Esophagus squamous epithelium (tissue), 5 donors: ENCODE results near the gene TBX5. TPM values are rescaled to one million over a fixed set of nuclear protein-coding genes. Genes with fewer than 3 reads are reported as not detected.

Experiments used
- DNase-seq: peaks from one replicate; lab custom pipeline; 2025; lab: John Stamatoyannopoulos, UW
- H3K27ac ChIP-seq, 4 donors: fragments of 200-600 bp; sonication (generic); one replicate each; pipeline ENCODE4 v1.5.1; 2016 to 2019; ENCODE audit warnings: mild to moderate bottlenecking in 1 of 4
- H3K27me3 ChIP-seq, 4 donors: fragments of 200-600 bp; sonication (generic); 1 replicate in 3 of 4; 2 replicates in 1 of 4; pipeline versions ENCODE4 v1.5.1 to v1.6.0; 2017 to 2021; ENCODE audit warnings: antibody characterized with exemption in 1 of 4
- H3K36me3 ChIP-seq, 3 donors: fragments of 200-600 bp; sonication (generic); one replicate each; pipeline ENCODE4 v1.5.1; 2016 to 2019
- H3K4me1 ChIP-seq, 3 donors: fragments of 200-600 bp; sonication (generic); one replicate each; pipeline ENCODE4 v1.5.1; 2017 to 2019
- H3K4me3 ChIP-seq, 4 donors: fragments of 200-600 bp; sonication (generic); 1 replicate in 3 of 4; 2 replicates in 1 of 4; pipeline ENCODE4 v1.5.1; 2016 to 2019; ENCODE audit warnings: mild to moderate bottlenecking in 2 of 4, moderate library complexity in 1 of 4
- H3K9me3 ChIP-seq, 3 donors: fragments of 200-600 bp; sonication (generic); one replicate each; pipeline ENCODE4 v1.5.1; 2016 to 2019
- POLR2A ChIP-seq, 4 donors: fragments of 450-650 bp; IDR thresholded peaks; one replicate each; pipeline ENCODE4 v1.6.1; 2017; ENCODE audit warnings: antibody characterized with exemption in 4 of 4, mild to moderate bottlenecking in 4 of 4, moderate library complexity in 3 of 4
- WGBS, 2 donors: methylation state at CpG; one replicate each; pipeline ENCODE4 v1.1.5; 2018; 5-methylcytosine and 5-hydroxymethylcytosine counted together
- intact Hi-C: fragments of 100-400 bp; cut with DNase I; formaldehyde crosslinking; loops from one replicate; pipeline ENCODE4 v1.15.0; 2022
- total RNA-seq, 4 donors: library from RNA; depleted of rRNA; stranded (reverse); fragments of >200 nt; gene quantifications; one replicate each; pipeline ENCODE4 v1.1.0, GENCODE V29; 2016
- TF ChIP-seq, protein P1 (sequence below), 6 experiments: fragments of 450-650 bp in 4 of 6; fragments of 200-600 bp in 2 of 6; sonication (generic) in 2 of 6; IDR thresholded peaks; one replicate each; pipeline ENCODE4 v1.5.1; 2016 to 2019; ENCODE audit warnings: antibody characterized with exemption in 6 of 6, mild to moderate bottlenecking in 4 of 6, moderate library complexity in 4 of 6
- donor health status: DM: yes; HTN: yes; CAD: no.

TBX5 gene
- total RNA-seq, 4 donors from 2014 or later, result 0.38 to 2.9 (median 1.5) TPM

DNA sequence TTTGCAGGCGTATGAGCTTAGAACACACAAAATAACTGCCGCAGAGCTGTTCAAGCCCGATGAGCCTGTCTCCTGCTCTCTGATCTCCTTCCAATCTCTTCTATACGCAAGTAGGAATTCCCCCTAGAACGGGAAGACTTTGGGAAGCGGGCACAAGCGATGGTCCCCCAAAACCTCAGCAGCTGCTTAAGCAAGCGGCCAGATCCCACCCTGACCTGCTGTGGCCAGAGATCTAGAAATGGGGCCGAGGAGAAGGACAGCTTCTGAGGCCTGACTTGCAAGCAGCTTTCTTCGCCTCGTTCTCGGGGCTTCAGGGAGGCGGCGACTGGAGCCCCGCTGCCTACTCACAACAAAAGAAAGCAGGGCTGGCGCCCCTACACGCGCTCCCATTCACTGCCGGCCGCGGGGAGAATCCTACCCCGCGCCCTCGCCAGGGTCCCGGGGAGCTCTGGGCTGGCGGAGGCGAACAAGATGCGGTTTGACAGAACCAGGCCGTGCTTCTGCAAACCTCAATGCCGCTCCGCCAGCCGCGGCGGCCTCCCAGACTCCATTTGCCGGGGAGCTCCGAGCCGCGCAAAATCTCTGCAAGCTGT lies 922 bp downstream of the TBX5 start:
- DNase-seq, result no peak
- H3K4me3 ChIP-seq, result peak overlapping the region; percentile 29 to 64 (median 48)
- intact Hi-C loops, result no loop called here
- no peaks in the 10 kb centered on the region for H3K36me3 ChIP-seq
- peak overlapping the region; percentile 59 to 88 (median 78) for H3K27ac ChIP-seq
- TF ChIP-seq, protein P1, sequence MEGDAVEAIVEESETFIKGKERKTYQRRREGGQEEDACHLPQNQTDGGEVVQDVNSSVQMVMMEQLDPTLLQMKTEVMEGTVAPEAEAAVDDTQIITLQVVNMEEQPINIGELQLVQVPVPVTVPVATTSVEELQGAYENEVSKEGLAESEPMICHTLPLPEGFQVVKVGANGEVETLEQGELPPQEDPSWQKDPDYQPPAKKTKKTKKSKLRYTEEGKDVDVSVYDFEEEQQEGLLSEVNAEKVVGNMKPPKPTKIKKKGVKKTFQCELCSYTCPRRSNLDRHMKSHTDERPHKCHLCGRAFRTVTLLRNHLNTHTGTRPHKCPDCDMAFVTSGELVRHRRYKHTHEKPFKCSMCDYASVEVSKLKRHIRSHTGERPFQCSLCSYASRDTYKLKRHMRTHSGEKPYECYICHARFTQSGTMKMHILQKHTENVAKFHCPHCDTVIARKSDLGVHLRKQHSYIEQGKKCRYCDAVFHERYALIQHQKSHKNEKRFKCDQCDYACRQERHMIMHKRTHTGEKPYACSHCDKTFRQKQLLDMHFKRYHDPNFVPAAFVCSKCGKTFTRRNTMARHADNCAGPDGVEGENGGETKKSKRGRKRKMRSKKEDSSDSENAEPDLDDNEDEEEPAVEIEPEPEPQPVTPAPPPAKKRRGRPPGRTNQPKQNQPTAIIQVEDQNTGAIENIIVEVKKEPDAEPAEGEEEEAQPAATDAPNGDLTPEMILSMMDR (IDR thresholded peaks at IDR 0.05), result no peak
- TF ChIP-seq POLR2A (IDR thresholded peaks at IDR 0.05), result no peak
- H3K9me3 ChIP-seq, result no peaks in the 10 kb centered on the region
- peaks cover 0 to 47% (median 0%) of the 10 kb centered on the region in 3 donors for H3K4me1 ChIP-seq
- 0% methylated on average over 3 of the region's 38 CpGs; no CpG with 5 or more reads in 1 of the 2 donors for WGBS, 2 donors
- peaks cover 13 to 100% (median 31%) of the 10 kb centered on the region in 4 donors for H3K27me3 ChIP-seq

DNA sequence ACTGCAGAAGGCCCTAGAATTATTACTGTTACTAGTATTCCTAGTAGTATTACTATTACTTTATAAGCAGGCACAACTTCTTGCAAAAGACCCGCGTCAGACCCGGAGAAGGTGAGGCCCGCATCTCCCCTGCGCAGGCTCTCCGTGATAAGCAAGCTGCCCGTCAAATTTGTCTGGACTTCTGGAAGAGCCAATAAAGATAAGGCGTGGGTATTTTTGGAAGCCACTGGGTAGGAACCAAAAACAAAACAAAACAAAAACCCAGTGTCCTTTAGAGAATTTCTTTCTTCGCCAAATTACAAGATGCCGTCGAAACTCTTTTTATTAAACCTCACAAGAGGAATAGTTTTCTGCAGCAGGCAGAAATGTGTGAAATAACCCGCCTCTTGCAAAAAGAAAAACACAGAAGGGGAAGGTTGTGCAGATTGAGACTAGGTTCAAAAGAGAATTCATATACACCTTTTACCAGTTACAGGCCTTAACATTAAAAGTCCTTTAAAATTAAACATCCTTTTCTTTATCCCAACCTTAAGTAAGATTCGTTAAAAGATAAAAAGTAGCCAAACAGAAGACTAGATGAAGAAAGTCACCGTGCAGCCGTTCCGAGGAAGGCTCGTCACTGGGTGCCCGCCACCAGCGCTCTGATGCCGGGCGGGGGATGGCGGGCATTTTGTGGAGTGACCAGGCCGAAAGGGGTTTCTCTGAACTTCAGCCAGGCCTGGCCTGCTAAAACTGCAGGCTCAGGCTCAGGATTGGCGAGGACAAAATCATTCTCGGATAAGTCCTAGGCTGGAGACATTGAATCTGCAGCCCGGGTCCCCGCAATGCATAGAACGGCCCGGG lies 1.6 kb downstream of the TBX5 start:
- intact Hi-C loops, result no loop called here
- peak overlapping the region; percentile 29 to 64 (median 48) for H3K4me3 ChIP-seq
- no peaks in the 10 kb centered on the region for H3K36me3 ChIP-seq
- peaks cover 0 to 47% (median 3%) of the 10 kb centered on the region in 3 donors for H3K4me1 ChIP-seq
- H3K27ac ChIP-seq, result peak overlapping the region; percentile 59 to 88 (median 78)
- H3K27me3 ChIP-seq, result peaks cover 13 to 100% (median 33%) of the 10 kb centered on the region in 4 donors
- no peaks in the 10 kb centered on the region for H3K9me3 ChIP-seq
- DNase-seq, result no peak
- no peak for TF ChIP-seq POLR2A (IDR thresholded peaks at IDR 0.05)
- TF ChIP-seq, protein P1 (IDR thresholded peaks at IDR 0.05), result no peak
- 16 to 25% methylated on average over 19 to 23 of the region's 29 CpGs for WGBS, 2 donors

DNA sequence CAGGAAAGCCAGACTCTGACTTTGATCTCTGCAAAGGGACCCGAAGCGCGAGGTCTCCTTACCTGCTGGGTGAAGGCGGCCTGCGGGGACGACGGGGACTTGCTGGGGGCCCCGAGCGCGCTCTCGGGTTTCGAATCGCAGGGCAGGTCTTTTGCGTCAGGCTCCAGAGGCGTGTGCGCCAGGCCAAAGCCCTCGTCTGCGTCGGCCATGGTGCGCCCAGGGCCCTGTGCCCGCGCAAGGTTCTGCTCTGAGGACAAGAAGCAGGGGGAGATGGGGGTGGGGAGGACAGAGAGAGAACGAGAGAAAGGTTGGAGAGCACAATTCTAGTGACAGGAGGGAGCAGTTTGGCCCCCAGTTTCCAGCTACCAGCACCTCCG lies 2.3 kb downstream of the TBX5 start:
- peak overlapping the region in 3 of 4 donors; percentile 47 to 64 (median 48) for H3K4me3 ChIP-seq
- no peaks in the 10 kb centered on the region for H3K36me3 ChIP-seq
- H3K9me3 ChIP-seq, result no peaks in the 10 kb centered on the region
- intact Hi-C loops, result no loop called here
- H3K4me1 ChIP-seq, result peaks cover 0 to 47% (median 3%) of the 10 kb centered on the region in 3 donors
- peaks cover 11 to 100% (median 33%) of the 10 kb centered on the region in 4 donors for H3K27me3 ChIP-seq
- 10 to 35% methylated on average over 6 to 15 of the region's 24 CpGs for WGBS, 2 donors
- H3K27ac ChIP-seq, result peak overlapping the region; percentile 59 to 88 (median 78)
- no peak for TF ChIP-seq POLR2A (IDR thresholded peaks at IDR 0.05)
- TF ChIP-seq, protein P1 (IDR thresholded peaks at IDR 0.05), result no peak
- DNase-seq, result no peak

DNA sequence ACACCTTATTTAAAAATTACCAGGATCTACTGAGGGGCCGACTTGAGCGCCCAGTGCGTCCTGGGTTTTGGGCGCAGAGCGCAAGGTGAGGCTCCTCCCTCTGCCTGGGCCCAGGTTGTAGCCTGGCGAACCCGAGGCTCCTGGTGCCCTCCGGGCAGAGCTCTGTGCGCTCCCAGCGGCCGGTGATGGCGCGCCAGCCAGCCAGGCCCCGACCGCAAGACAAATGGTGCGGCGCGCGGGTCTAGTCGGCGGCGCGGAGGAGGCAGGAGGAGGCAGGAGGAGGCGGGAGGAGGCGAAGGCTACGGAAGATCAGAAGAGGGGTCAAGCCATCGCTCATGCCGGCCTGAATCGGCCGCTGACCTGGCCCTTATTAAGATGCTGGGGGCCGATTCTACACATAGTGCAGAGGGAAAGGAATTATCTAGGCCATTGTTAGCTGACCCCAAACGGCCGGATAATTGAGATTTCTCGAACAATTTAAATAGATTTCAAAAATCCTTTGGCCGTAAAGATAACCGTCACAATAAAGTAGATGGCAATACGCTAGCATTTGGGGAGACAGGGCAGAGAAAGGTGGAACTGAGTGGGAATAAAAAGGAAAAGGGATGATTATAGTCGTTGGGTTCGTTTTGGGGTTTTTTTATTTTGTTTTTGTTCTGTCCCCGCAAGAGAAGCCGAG lies 2.8 kb downstream of the TBX5 start:
- Histone ChIP-seq H3K36me3 (no peaks in the 10 kb centered on the region), H3K4me3 (peak overlapping the region in 3 of 4 donors; percentile 47 to 64 (median 48)), H3K27ac (peak overlapping the region; percentile 59 to 88 (median 78)), H3K4me1 (peaks cover 0 to 47% (median 3%) of the 10 kb centered on the region in 3 donors), H3K27me3 (peaks cover 6 to 100% (median 28%) of the 10 kb centered on the region in 4 donors), H3K9me3 (no peaks in the 10 kb centered on the region)
- intact Hi-C loops, result no loop called here
- DNase-seq, result no peak
- 14 to 20% methylated on average over 16 to 27 of the region's 41 CpGs for WGBS, 2 donors
- TF ChIP-seq, protein P1 (IDR thresholded peaks at IDR 0.05), result peak in 2 of 6 experiments; percentile 8 to 17
- no peak for TF ChIP-seq POLR2A (IDR thresholded peaks at IDR 0.05)
